UCSD-AML1 (cell line): ENCODE data around the gene RAB31.
"Not testable (repeated sequence)": the region's sequence is repeated elsewhere in the genome, so short reads cannot be mapped to it uniquely, and the experiment has no call there.

Source experiments
- DNase-seq: peaks from one replicate; lab custom pipeline; 2025; ENCODE audit not compliant: unreplicated experiment; lab: John Stamatoyannopoulos, UW

The RAB31 gene

GRCh38 chr18:9757827-9758621, 49.9 kb downstream of the RAB31 start:
- DNase-seq = peak; percentile 31

- no peak for DNase-seq
Observed at GRCh38 chr18:9758624-9759075, 50.5 kb downstream of the RAB31 start.

GRCh38 chr18:9760641-9761040, 52.5 kb downstream of the RAB31 start:
- no peak for DNase-seq

GRCh38 chr18:9762526-9762925, 54.4 kb downstream of the RAB31 start:
- peak; percentile 60 for DNase-seq

GRCh38 chr18:9763157-9763556, 55.1 kb downstream of the RAB31 start:
- DNase-seq = no peak

- DNase-seq = no peak
Observed at GRCh38 chr18:9764011-9764481, 55.9 kb downstream of the RAB31 start.

- DNase-seq = no peak
Observed at GRCh38 chr18:9765501-9765900, 57.4 kb downstream of the RAB31 start.

GRCh38 chr18:9766076-9766481, 58.0 kb downstream of the RAB31 start:
- DNase-seq = peak; percentile 31

- DNase-seq = no peak
Observed at GRCh38 chr18:9766740-9767139, 58.6 kb downstream of the RAB31 start.

- not testable (repeated sequence) for DNase-seq
Observed at GRCh38 chr18:9768071-9768691, 60.1 kb downstream of the RAB31 start.

- DNase-seq = not testable (repeated sequence)
Observed at GRCh38 chr18:9770111-9770510, 62.0 kb downstream of the RAB31 start.

GRCh38 chr18:9771261-9771976, 63.3 kb downstream of the RAB31 start:
- no peak for DNase-seq

GRCh38 chr18:9771977-9772660, 64.0 kb downstream of the RAB31 start:
- no peak for DNase-seq

- no peak for DNase-seq
Observed at GRCh38 chr18:9772847-9773677, 65.0 kb downstream of the RAB31 start.

- DNase-seq = no peak
Observed at GRCh38 chr18:9774150-9774549, 66.0 kb downstream of the RAB31 start.

- no peak for DNase-seq
Observed at GRCh38 chr18:9775178-9775577, 67.1 kb downstream of the RAB31 start.

GRCh38 chr18:9779630-9780029, 71.5 kb downstream of the RAB31 start:
- DNase-seq = no peak

- no peak for DNase-seq
Observed at GRCh38 chr18:9782073-9782857, 74.2 kb downstream of the RAB31 start.

- DNase-seq = no peak
Observed at GRCh38 chr18:9786631-9787030, 78.5 kb downstream of the RAB31 start.
